Calu3 (cell line): ENCODE results near the gene TYRP1. TPM values are rescaled to one million over a fixed set of nuclear protein-coding genes. Genes with fewer than 3 reads are reported as not detected.

ENCODE experiments used
- BruUV-seq: library from RNA; stranded (reverse); fragments of 400-500 nt; replicated peaks from 2 replicates; lab custom pipeline; 2021; lab: Mats Ljungman, UMichigan
- CTCF ChIA-PET: fragments of 300-600 bp; sonication (Branson Sonifier 250); formaldehyde crosslinking; loops from one replicate; lab custom pipeline; 2022; ENCODE audit warnings: antibody characterized with exemption; lab: Charles Lee
- DNase-seq: peaks from one replicate; pipeline ENCODE4 v3.0.0; 2022
- H3K27ac Mint-ChIP-seq: one replicate; pipeline ENCODE4 v1.8.0; 2022; ENCODE audit warnings: mixed read lengths; ENCODE audit not compliant: unreplicated experiment
- H3K27me3 Mint-ChIP-seq: one replicate; pipeline ENCODE4 v1.8.0; 2022; ENCODE audit warnings: mixed read lengths; ENCODE audit not compliant: unreplicated experiment
- H3K36me3 Mint-ChIP-seq: one replicate; pipeline ENCODE4 v1.8.0; 2022; ENCODE audit warnings: mild to moderate bottlenecking, moderate library complexity, mixed read lengths; ENCODE audit not compliant: insufficient read depth, unreplicated experiment
- H3K4me1 Mint-ChIP-seq: one replicate; pipeline ENCODE4 v1.8.0; 2022; ENCODE audit warnings: mild to moderate bottlenecking, low read depth, mixed read lengths; ENCODE audit not compliant: unreplicated experiment
- H3K4me3 Mint-ChIP-seq: one replicate; pipeline ENCODE4 v1.8.0; 2022; ENCODE audit warnings: mild to moderate bottlenecking, low read depth, moderate library complexity, mixed read lengths; ENCODE audit not compliant: unreplicated experiment
- H3K9me3 Mint-ChIP-seq: one replicate; pipeline ENCODE4 v1.8.0; 2022; ENCODE audit warnings: low read depth, mixed read lengths; ENCODE audit not compliant: unreplicated experiment
- intact Hi-C: fragments of 100-400 bp; cut with micrococcal nuclease; formaldehyde crosslinking; loops from one replicate; pipeline ENCODE4 v1.10.0; 2022; ENCODE audit not compliant: unreplicated experiment
- total RNA-seq: library from RNA; stranded (reverse); gene quantifications from 2 replicates; pipeline ENCODE4 v1.2.3, GENCODE V29; 2022
- TF ChIP-seq, protein P1 (sequence below): fragments of 200-600 bp; IDR thresholded peaks from one replicate; pipeline ENCODE4 v1.8.0; 2022; ENCODE audit warnings: antibody characterized with exemption; ENCODE audit not compliant: unreplicated experiment

The TYRP1 gene
- total RNA-seq, 1 experiment from 2014 or later: not detected

DNA sequence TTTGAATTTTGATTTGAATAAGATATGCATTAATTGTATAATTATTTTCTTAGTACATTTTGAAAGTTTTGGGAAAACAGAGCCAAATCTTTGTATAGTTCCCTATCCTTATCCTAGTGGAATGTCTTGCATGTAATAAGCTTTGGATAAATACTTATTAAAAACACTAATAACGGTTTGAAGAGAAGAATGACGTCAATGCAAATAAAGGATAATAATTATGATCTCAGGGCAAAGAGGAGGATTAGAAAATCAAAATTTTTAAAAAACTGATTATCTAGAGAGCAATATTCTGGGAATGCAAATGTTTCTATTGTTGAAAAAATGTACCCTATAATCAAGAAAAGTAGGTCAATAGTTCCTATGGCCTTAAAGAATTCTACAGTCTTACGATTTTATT is 22.1 kb downstream of the TYRP1 start:
- Mint-ChIP-seq H3K27me3 (no peaks in the 10 kb centered on the region), H3K36me3 (no peaks in the 10 kb centered on the region), H3K9me3 (no peaks in the 10 kb centered on the region), H3K27ac (no peak overlapping the region), H3K4me1 (peaks cover 9% of the 10 kb centered on the region), H3K4me3 (no peak overlapping the region)
- DNase-seq: no peak
- no TSS peak for BruUV-seq
- intact Hi-C loops: loop anchor here (5.0 to 10.0 kb wide), 4 partner anchors 272 to 700 kb away; no protein-coding TSS in a partner anchor
- TF ChIP-seq, protein P1, sequence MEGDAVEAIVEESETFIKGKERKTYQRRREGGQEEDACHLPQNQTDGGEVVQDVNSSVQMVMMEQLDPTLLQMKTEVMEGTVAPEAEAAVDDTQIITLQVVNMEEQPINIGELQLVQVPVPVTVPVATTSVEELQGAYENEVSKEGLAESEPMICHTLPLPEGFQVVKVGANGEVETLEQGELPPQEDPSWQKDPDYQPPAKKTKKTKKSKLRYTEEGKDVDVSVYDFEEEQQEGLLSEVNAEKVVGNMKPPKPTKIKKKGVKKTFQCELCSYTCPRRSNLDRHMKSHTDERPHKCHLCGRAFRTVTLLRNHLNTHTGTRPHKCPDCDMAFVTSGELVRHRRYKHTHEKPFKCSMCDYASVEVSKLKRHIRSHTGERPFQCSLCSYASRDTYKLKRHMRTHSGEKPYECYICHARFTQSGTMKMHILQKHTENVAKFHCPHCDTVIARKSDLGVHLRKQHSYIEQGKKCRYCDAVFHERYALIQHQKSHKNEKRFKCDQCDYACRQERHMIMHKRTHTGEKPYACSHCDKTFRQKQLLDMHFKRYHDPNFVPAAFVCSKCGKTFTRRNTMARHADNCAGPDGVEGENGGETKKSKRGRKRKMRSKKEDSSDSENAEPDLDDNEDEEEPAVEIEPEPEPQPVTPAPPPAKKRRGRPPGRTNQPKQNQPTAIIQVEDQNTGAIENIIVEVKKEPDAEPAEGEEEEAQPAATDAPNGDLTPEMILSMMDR: no peak
- CTCF ChIA-PET: no interaction called here

- BruUV-seq: no TSS peak
- intact Hi-C loops: loop anchor here (1.0 to 10.0 kb wide), 5 partner anchors 270 to 698 kb away; no protein-coding TSS in a partner anchor
- CTCF ChIA-PET: no interaction called here
Measured at GRCh38 chr9:12716823-12717600, 23.8 kb downstream of the TYRP1 start.

GRCh38 chr9:12717907-12718306 is 24.7 kb downstream of the TYRP1 start:
- Mint-ChIP-seq H3K4me1 (peaks cover 22% of the 10 kb centered on the region), H3K27ac (no peak overlapping the region), H3K9me3 (no peaks in the 10 kb centered on the region), H3K36me3 (no peaks in the 10 kb centered on the region), H3K4me3 (no peak overlapping the region), H3K27me3 (no peaks in the 10 kb centered on the region)
- no TSS peak for BruUV-seq
- intact Hi-C loops: loop anchor here (1.0 to 10.0 kb wide), 5 partner anchors 269 to 697 kb away; no protein-coding TSS in a partner anchor
- TF ChIP-seq, protein P1: no peak
- no peak for DNase-seq
- CTCF ChIA-PET: interaction anchor here (2.9 kb wide), 1 partner anchor 167 kb away, joined by 19 read pairs; no protein-coding TSS in a partner anchor

More at GRCh38 chr9:12716823-12717600, 23.8 kb downstream of the TYRP1 start:
- no peak overlapping the region for H3K27ac Mint-ChIP-seq
- TF ChIP-seq, protein P1: no peak
- H3K4me3 Mint-ChIP-seq: no peak overlapping the region
- H3K9me3 Mint-ChIP-seq: no peaks in the 10 kb centered on the region
- no peaks in the 10 kb centered on the region for H3K36me3 Mint-ChIP-seq
- H3K4me1 Mint-ChIP-seq: peaks cover 16% of the 10 kb centered on the region
- no peak for DNase-seq
- H3K27me3 Mint-ChIP-seq: no peaks in the 10 kb centered on the region

GRCh38 chr9:12718482-12719026 is 25.4 kb downstream of the TYRP1 start:
- DNase-seq: no peak
- H3K36me3 Mint-ChIP-seq: peaks cover 5% of the 10 kb centered on the region
- BruUV-seq: no TSS peak

More at GRCh38 chr9:12718482-12719026, 25.4 kb downstream of the TYRP1 start:
- peaks cover 29% of the 10 kb centered on the region for H3K4me1 Mint-ChIP-seq
- no peak overlapping the region for H3K4me3 Mint-ChIP-seq
- intact Hi-C loops: loop anchor here (5.0 to 10.0 kb wide), 4 partner anchors 269 to 696 kb away; no protein-coding TSS in a partner anchor
- TF ChIP-seq, protein P1: no peak
- H3K27ac Mint-ChIP-seq: no peak overlapping the region
- no peaks in the 10 kb centered on the region for H3K27me3 Mint-ChIP-seq
- CTCF ChIA-PET: interaction anchor here (1.4 to 2.9 kb wide), 3 partner anchors 100 to 396 kb away, joined by 3 to 19 read pairs (median 8); no protein-coding TSS in a partner anchor
- no peaks in the 10 kb centered on the region for H3K9me3 Mint-ChIP-seq
